A549 (cell line): ENCODE measurements around the gene PRPSAP1. TPM values are rescaled to one million over a fixed set of nuclear protein-coding genes. Genes with fewer than 3 reads are reported as not detected.

ENCODE experiments used
- ATAC-seq, 2 experiments: fragments of 200-7000 bp in 1 of 2; fragments of >200 bp in 1 of 2; cut with Nextera tagmentation in 1 of 2; cut with Tn5 transposase in 1 of 2; 3 replicates each; pipeline versions ENCODE4 v1.8.0 to v1.9.1; 2018 to 2020; ENCODE audit warnings: mild to moderate bottlenecking in 1 of 2, moderate library complexity in 1 of 2
- CTCF ChIA-PET: fragments of 300-600 bp; sonication (Branson Sonifier 250); formaldehyde crosslinking; extraction: SDS; loops from one replicate; lab custom pipeline; 2021; ENCODE audit warnings: antibody characterized with exemption, inconsistent platforms; lab: Yijun Ruan, JAX
- POLR2A ChIA-PET: fragments of 350-600 bp; formaldehyde crosslinking; extraction: SDS; loops from one replicate; lab custom pipeline; 2021; ENCODE audit warnings: antibody characterized with exemption, inconsistent platforms; lab: Yijun Ruan, JAX
- DNase-seq, 2 experiments: peaks; one replicate each; pipeline versions ENCODE4 v3.0.0 to v3.0.0-alpha.2; 2011 to 2016; ENCODE audit warnings: low read depth in 1 of 2, low spot score in 1 of 2
- FAIRE-seq: peaks from 2 replicates; lab custom pipeline; 2011; peaks lifted over from hg19 to GRCh38; lab: Jason Lieb, UNC
- H3K27ac ChIP-seq, 2 experiments: fragments of >200 bp; sonication (Bioruptor Twin); formaldehyde crosslinking; 3 replicates each; pipeline ENCODE4 v1.5.1; 2016 to 2017
- H3K4me1 ChIP-seq: fragments of >200 bp; sonication (Bioruptor Twin); formaldehyde crosslinking; 3 replicates; pipeline ENCODE4 v1.6.1; 2016
- H3K4me2 ChIP-seq: fragments of >200 bp; sonication (Bioruptor Twin); formaldehyde crosslinking; 3 replicates; pipeline ENCODE4 v1.6.1; 2016
- H3K4me3 ChIP-seq: fragments of >200 bp; sonication (Bioruptor Twin); formaldehyde crosslinking; 3 replicates; pipeline ENCODE4 v1.5.1; 2016
- H3K9me3 ChIP-seq: fragments of >200 bp; sonication (Bioruptor Twin); formaldehyde crosslinking; 3 replicates; pipeline ENCODE4 v1.6.1; 2016
- BCL3 ChIP-seq: fragments of >200 bp; sonication (Bioruptor Twin); formaldehyde crosslinking; IDR thresholded peaks from 3 replicates; pipeline ENCODE4 v1.6.1; 2016
- CBX2 ChIP-seq: fragments of 200-600 bp; sonication (generic); IDR thresholded peaks from 2 replicates; pipeline ENCODE4 v1.6.1; 2016; ENCODE audit warnings: low read depth, mild to moderate bottlenecking, borderline replicate concordance
- E2F6 ChIP-seq: IDR thresholded peaks from 2 replicates; pipeline ENCODE4 v1.6.1; 2012; ENCODE audit warnings: low read depth, borderline replicate concordance
- EHMT2 ChIP-seq: fragments of 200-600 bp; sonication (generic); IDR thresholded peaks from 2 replicates; pipeline ENCODE4 v1.6.1; 2016; ENCODE audit warnings: antibody characterized with exemption, low read depth, mild to moderate bottlenecking, moderate library complexity
- ELK1 ChIP-seq: fragments of 150-350 bp; IDR thresholded peaks from 2 replicates; pipeline ENCODE4 v1.6.1; 2014; ENCODE audit warnings: low read depth, mild to moderate bottlenecking, low read length
- EP300 ChIP-seq, 2 experiments: fragments of >200 bp; sonication (Bioruptor Twin); formaldehyde crosslinking; IDR thresholded peaks; 2 replicates in 1 of 2; 3 replicates in 1 of 2; pipeline ENCODE4 v1.6.1; 2016 to 2017
- FOSB ChIP-seq: fragments of 250-450 bp; sonication (Bioruptor Pico); IDR thresholded peaks from 2 replicates; pipeline ENCODE4 v1.5.0; 2020; ENCODE audit warnings: mild to moderate bottlenecking, moderate library complexity
- FOSL2 ChIP-seq, 2 experiments: fragments of 450-650 bp in 1 of 2; fragments of >200 bp in 1 of 2; sonication (Bioruptor Twin) in 1 of 2; formaldehyde crosslinking; IDR thresholded peaks; 2 replicates each; pipeline versions ENCODE4 v1.5.0 to v1.6.1; 2016 to 2020; ENCODE audit warnings: mild to moderate bottlenecking in 1 of 2, moderate library complexity in 1 of 2
- GATA3 ChIP-seq: IDR thresholded peaks from 2 replicates; pipeline ENCODE4 v1.6.1; 2012; ENCODE audit warnings: borderline replicate concordance
- HDAC2 ChIP-seq: fragments of 200-600 bp; sonication (generic); IDR thresholded peaks from 2 replicates; pipeline ENCODE4 v1.6.1; 2016
- HES2 ChIP-seq: fragments of >200 bp; sonication (Bioruptor Twin); formaldehyde crosslinking; IDR thresholded peaks from 2 replicates; pipeline ENCODE4 v1.6.1; 2016
- HMGXB4 ChIP-seq: fragments of 250-450 bp; sonication (Bioruptor Pico); IDR thresholded peaks from 2 replicates; pipeline ENCODE4 v1.5.0; 2021; ENCODE audit warnings: mild to moderate bottlenecking, moderate library complexity, borderline replicate concordance
- HOXB5 ChIP-seq: fragments of 250-450 bp; sonication (Bioruptor Pico); IDR thresholded peaks from 2 replicates; pipeline ENCODE4 v1.5.0; 2020; ENCODE audit warnings: mild to moderate bottlenecking, moderate library complexity
- JUN ChIP-seq, 2 experiments: fragments of >200 bp; sonication (Bioruptor Twin); formaldehyde crosslinking; IDR thresholded peaks; 2 replicates in 1 of 2; 3 replicates in 1 of 2; pipeline ENCODE4 v1.6.1; 2016 to 2017
- KDM5A ChIP-seq: fragments of 200-600 bp; sonication (generic); IDR thresholded peaks from 2 replicates; pipeline ENCODE4 v1.6.1; 2016; ENCODE audit warnings: antibody characterized with exemption, mild to moderate bottlenecking
- NPAS2 ChIP-seq: fragments of 250-450 bp; sonication (Bioruptor Pico); IDR thresholded peaks from 2 replicates; pipeline ENCODE4 v1.8.0; 2022; ENCODE audit warnings: mild to moderate bottlenecking, moderate library complexity, borderline replicate concordance
- NR3C1 ChIP-seq: fragments of >200 bp; sonication (Bioruptor Twin); formaldehyde crosslinking; IDR thresholded peaks from 3 replicates; pipeline ENCODE4 v1.6.1; 2017
- PBX3 ChIP-seq: IDR thresholded peaks from 2 replicates; pipeline ENCODE4 v1.6.1; 2012
- RCOR1 ChIP-seq: fragments of 150-350 bp; IDR thresholded peaks from 2 replicates; pipeline ENCODE4 v1.6.1; 2014; ENCODE audit warnings: antibody characterized with exemption, low read length, low read depth
- RNF2 ChIP-seq: fragments of 200-600 bp; sonication (generic); IDR thresholded peaks from 2 replicates; pipeline ENCODE4 v1.6.1; 2016; ENCODE audit warnings: low read depth, mild to moderate bottlenecking, antibody characterized with exemption, moderate library complexity, borderline replicate concordance
- SREBF2 ChIP-seq: fragments of 450-650 bp; IDR thresholded peaks from 2 replicates; pipeline ENCODE4 v1.6.1; 2014; ENCODE audit warnings: mild to moderate bottlenecking, moderate library complexity
- TFCP2L1 ChIP-seq: fragments of 250-450 bp; sonication (Bioruptor Pico); IDR thresholded peaks from 2 replicates; pipeline ENCODE4 v1.5.0; 2021; ENCODE audit warnings: mild to moderate bottlenecking
- TP53 ChIP-seq: fragments of 250-450 bp; sonication (Bioruptor Pico); IDR thresholded peaks from 2 replicates; pipeline ENCODE4 v1.5.0; 2021; ENCODE audit warnings: mild to moderate bottlenecking, moderate library complexity
- USF2 ChIP-seq: fragments of 450-650 bp; IDR thresholded peaks from 2 replicates; pipeline ENCODE4 v1.6.1; 2014; ENCODE audit warnings: antibody characterized with exemption
- ZC3H11A ChIP-seq: fragments of 450-650 bp; IDR thresholded peaks from 2 replicates; pipeline ENCODE4 v1.6.1; 2014; ENCODE audit warnings: antibody characterized with exemption, mild to moderate bottlenecking
- ZSCAN20 ChIP-seq: fragments of 250-450 bp; sonication (Bioruptor Pico); IDR thresholded peaks from 2 replicates; pipeline ENCODE4 v1.8.0; 2022; ENCODE audit warnings: mild to moderate bottlenecking, moderate library complexity
- WGBS: methylation state at CpG from one replicate; pipeline ENCODE4 v1.1.6; 2017; ENCODE audit errors: missing lambda C conversion rate; 5-methylcytosine and 5-hydroxymethylcytosine counted together
- polyA plus RNA-seq, 4 experiments: library from polyadenylated mRNA; depleted of rRNA in 3 of 4; stranded (reverse); fragments of >200 nt; fragmentation: RNase III in 1 of 4; extraction: RNeasy Plus Mini Kit Qiagen cat#74134 plus additional on column Dnase treatment in 1 of 4; gene quantifications; 2 replicates in 3 of 4; 3 replicates in 1 of 4; pipeline ENCODE4 v1.2.3, GENCODE V29; 2011 to 2017

The PRPSAP1 gene
- polyA plus RNA-seq, 2 of the 4 experiments (the other 2 are of a cell fraction): 63.3 to 80.9 TPM

- ChIA-PET POLR2A (interaction anchor here (1.0 to 2.7 kb wide), 6 partner anchors 9 to 120 kb away, joined by 4 to 24 read pairs (median 8); partner anchors contain the start of genes PRPSAP1 and UBALD2), CTCF (interaction anchor here (0.6 to 43.2 kb wide), 46 partner anchors 10 to 1093 kb away, joined by 3 to 1094 read pairs (median 4); partner anchors contain the start of genes PRCD, PRPSAP1 and QRICH2)
- no peak for FAIRE-seq
- Histone ChIP-seq H3K27ac (peak overlapping the region; percentile 71 to 88), H3K4me1 (peaks cover 20% of the 10 kb centered on the region), H3K4me2 (peak overlapping the region; percentile 91), H3K9me3 (no peaks in the 10 kb centered on the region), H3K4me3 (peak overlapping the region; percentile 62)
- TF ChIP-seq CBX2 (no peak), ZC3H11A (0 out of 2 replicates have a peak, but pooled peaks have one; percentile 0), FOSL2 (IDR thresholded peaks at IDR 0.05) (no peak; the same call in 1 of the 2 replicates), FOSL2 (CRISPR knock-in tag; IDR thresholded peaks at IDR 0.05) (peak; percentile 80), BCL3 (no peak), EP300 (IDR thresholded peaks at IDR 0.05) (0 out of 5 replicates have a peak, but pooled peaks of 1 of the 2 experiments have one; percentile 11), NR3C1 (no peak), ZSCAN20 (CRISPR knock-in tag) (no peak), HES2 (no peak), RNF2 (0 out of 2 replicates have a peak, but pooled peaks have one; percentile 19), HDAC2 (no peak), TP53 (CRISPR knock-in tag) (no peak), RCOR1 (no peak), NPAS2 (CRISPR knock-in tag) (no peak), PBX3 (no peak), KDM5A (no peak)
- 4% methylated on average over 40 of the region's 74 CpGs for WGBS
- DNase-seq: peak; percentile 68 to 77
- ATAC-seq: peak; percentile 38 to 52
Observed at GRCh38 chr17:76384987-76385891, 31.5 kb upstream of the PRPSAP1 start.

- H3K9me3 ChIP-seq: no peaks in the 10 kb centered on the region
- ChIA-PET CTCF (interaction anchor here (0.6 to 43.2 kb wide), 32 partner anchors 9 to 384 kb away, joined by 3 to 1094 read pairs (median 4); partner anchors contain the start of genes CDK3, PRPSAP1 and QRICH2), POLR2A (interaction anchor here (1.0 to 2.7 kb wide), 6 partner anchors 8 to 120 kb away, joined by 4 to 24 read pairs (median 8); partner anchors contain the start of genes PRPSAP1 and UBALD2)
- peaks cover 20% of the 10 kb centered on the region for H3K4me1 ChIP-seq
- ATAC-seq (peak; percentile 57 to 69), FAIRE-seq (no peak), DNase-seq (peak; percentile 84 to 90)
- H3K4me2 ChIP-seq: peak within 1 kb of the TSS; percentile 91
- no CpG with 5 or more reads among the region's 118 CpGs for WGBS
- peak within 1 kb of the TSS; percentile 71 to 88 for H3K27ac ChIP-seq
- peak within 1 kb of the TSS; percentile 62 for H3K4me3 ChIP-seq
- 0 out of 2 replicates have a peak, but pooled peaks have one; percentile 17 for TF ChIP-seq HMGXB4
- no peak; the same call in 1 of the 2 replicates for TF ChIP-seq HOXB5
- TF ChIP-seq EHMT2: no peak
- no peak for TF ChIP-seq ELK1
- no peak for TF ChIP-seq TP53 (CRISPR knock-in tag)
- TF ChIP-seq GATA3: no peak
- TF ChIP-seq E2F6: peak; percentile 90; the same call in 1 of the 2 replicates
- TF ChIP-seq SREBF2: no peak
- TF ChIP-seq JUN (IDR thresholded peaks at IDR 0.05): peak in 1 of 2 experiments; percentile 73; a peak in 2 of 5 replicates
- no peak for TF ChIP-seq USF2
- no peak for TF ChIP-seq FOSB (CRISPR knock-in tag)
- no peak for TF ChIP-seq TFCP2L1
Observed at GRCh38 chr17:76384222-76384986, 30.7 kb upstream of the PRPSAP1 start, which contains the start of gene SPHK1. SPHK1 (plus strand) TSS chr17:76384609; CDS start chr17:76385645, 1,036 bp downstream.
